GM18873 (cell line): Measurements from ENCODE around the gene H3-3A.
"Not testable (repeated sequence)": the region's sequence is repeated elsewhere in the genome, so short reads cannot be mapped to it uniquely, and the experiment has no call there.

Experiments used
- ATAC-seq: cut with Tn5 transposase; IDR thresholded peaks from one replicate; pipeline ENCODE4 v1.9.1; 2021; ENCODE audit warnings: mild to moderate bottlenecking, moderate library complexity, moderate number of reproducible peaks; ENCODE audit not compliant: unreplicated experiment, low FRiP score

The H3-3A gene

GRCh38 chr1:226083302-226084101, 21.0 kb downstream of the H3-3A start:
- ATAC-seq, result peak; percentile 88

- no peak for ATAC-seq
Observed at GRCh38 chr1:226085675-226086285, 23.3 kb downstream of the H3-3A start.

GRCh38 chr1:226086776-226087175, 24.3 kb downstream of the H3-3A start:
- no peak for ATAC-seq

GRCh38 chr1:226091461-226091860, 28.9 kb downstream of the H3-3A start:
- no peak for ATAC-seq

GRCh38 chr1:226092048-226092820, 29.7 kb downstream of the H3-3A start:
- not testable (repeated sequence) for ATAC-seq

DNA sequence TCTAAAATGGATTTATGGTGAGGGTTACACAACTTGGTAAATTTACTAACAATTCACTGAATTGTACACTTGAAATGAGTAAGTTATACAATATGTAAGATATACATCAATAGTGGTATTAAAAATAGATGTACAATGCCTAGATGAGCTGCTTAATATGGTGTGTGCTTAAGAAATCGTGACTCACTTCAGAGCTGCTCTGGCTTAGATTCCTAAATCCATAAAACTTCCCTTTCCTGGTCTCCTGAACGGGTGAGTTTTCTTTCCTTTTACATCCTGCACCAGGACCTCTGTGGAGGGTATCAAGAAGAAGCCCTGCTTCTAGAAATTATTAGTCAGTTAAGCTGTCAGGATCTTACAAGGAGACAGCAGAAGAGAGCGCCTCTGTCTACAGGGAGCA, 30.4 kb downstream of the H3-3A start:
- ATAC-seq, result no peak

GRCh38 chr1:226093621-226094020, 31.1 kb downstream of the H3-3A start:
- ATAC-seq, result no peak

- ATAC-seq, result no peak
Observed at GRCh38 chr1:226094451-226094850, 31.9 kb downstream of the H3-3A start.

- ATAC-seq, result no peak
Observed at GRCh38 chr1:226095286-226095685, 32.8 kb downstream of the H3-3A start.

GRCh38 chr1:226097866-226098625, 35.5 kb downstream of the H3-3A start:
- no peak for ATAC-seq

DNA sequence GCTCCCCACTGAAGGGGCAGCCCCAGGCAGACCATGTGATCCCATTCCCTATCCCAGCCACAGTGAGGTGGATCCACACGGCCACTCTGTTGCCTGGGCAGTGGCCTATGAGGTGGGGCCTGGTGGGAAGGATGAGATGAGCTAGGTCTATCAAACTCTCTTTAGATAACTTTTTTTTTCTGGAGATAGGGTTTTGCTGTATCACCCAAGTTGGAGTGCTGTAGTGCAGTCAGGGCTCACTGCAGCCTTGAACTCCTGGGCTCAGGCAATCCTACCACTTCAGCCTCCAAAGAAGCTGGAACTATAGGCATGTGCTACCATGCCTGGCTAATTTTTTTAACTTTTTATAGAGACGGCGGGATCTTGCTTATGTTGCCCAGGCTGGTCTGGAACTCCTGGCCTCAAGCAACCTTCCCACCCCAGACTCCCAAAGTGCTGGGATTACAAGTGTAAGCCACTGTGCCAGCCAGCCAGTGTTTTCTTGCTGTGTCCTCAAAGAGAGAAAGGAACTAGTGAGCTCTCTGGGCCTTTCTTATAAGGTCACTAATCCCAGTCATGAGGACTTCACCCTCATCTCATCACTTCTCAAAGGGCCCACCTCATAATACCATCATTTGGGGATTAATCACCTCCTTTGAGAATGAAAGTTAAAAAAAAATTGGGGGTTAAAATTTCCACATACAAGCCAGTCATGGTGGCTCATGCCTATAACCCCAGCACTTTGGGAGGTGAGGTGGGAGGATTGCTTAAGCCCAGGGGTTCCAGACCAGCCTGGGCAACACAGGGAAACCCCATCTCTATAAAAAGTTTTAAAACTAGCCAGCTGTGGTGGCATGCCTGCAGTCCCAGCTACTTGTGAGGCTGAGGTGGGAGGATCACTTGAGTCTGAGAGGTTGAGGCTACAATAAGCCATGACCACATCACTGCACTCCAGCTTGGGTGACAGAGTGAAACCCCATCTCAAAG, 36.6 kb downstream of the H3-3A start:
- no peak for ATAC-seq

DNA sequence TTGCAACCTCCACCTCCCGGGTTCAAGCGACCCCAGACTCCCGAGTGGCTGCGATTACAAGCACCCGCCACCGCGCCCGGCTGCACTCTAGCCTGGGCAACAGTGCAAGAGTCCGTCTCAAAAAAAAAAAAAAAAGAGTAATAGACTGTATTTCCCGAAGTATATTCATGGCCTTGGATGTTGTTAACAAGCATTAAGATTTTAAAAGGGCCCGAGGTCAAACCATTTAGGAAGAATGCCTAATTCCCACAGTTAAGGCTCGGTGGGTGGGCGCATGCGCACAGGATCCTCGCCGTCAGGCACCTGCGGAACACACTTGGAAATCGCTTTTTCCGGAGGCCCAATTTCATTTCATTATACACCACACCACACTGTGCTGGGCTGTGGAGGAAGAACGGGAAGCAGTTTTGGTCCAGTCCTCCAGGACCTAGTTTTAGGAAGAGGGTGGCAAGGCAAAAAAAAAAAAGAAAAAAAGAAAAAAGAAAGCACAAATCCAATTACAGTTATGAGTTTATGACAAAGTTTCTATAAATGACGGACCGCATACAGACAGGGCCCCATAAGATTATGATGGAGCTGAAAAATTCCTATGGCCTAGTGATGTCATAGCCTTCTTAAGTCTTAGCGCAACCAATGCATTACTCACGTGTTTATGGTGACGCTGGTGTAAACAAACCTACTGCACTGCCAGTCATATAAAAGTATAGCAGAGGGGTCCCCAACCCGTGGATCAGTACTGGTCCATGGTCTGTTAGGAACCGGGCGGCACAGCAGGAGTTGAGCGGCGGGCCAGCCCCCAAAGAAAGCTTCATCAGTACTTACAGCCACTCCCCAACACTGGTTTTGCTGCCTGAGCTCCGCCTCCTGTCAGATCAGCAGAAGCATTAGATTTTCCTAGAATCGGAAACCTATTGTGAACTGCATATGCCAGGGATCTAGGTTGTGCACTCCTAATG, 38.2 kb downstream of the H3-3A start:
- ATAC-seq, result no peak

DNA sequence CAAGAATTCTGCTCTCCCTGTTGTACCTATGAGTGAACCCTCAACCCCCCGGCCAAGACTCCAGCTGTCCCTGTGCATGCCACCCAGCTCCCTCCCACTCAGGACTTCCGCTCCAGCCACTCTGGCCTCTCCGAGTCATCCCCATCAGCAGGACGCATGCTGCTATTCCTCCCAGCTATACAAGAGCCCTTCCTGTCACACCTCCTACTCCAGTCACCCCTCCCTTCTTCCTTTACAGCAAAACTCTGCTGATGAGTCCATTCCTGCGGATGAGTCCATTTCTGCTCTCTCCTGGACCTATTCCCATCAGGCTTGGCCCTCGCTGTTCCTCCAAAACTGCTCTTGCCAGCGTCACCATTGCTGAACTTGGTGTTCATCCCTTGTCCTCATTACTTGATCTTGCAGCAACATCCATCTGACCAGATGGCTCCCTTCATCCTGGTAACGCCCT, 42.2 kb downstream of the H3-3A start:
- ATAC-seq, result no peak

- ATAC-seq, result no peak
Observed at GRCh38 chr1:226107471-226108460, 45.2 kb downstream of the H3-3A start.

GRCh38 chr1:226108935-226109828, 46.7 kb downstream of the H3-3A start:
- peak; percentile 8 for ATAC-seq

- peak; percentile 52 for ATAC-seq
Observed at GRCh38 chr1:226109829-226110248, 47.3 kb downstream of the H3-3A start.
